Measurements from ENCODE around the gene PCOLCE2.
"Not testable (repeated sequence)": the region's sequence is repeated elsewhere in the genome, so short reads cannot be mapped to it uniquely, and the experiment has no call there.

Gene PCOLCE2

DNA sequence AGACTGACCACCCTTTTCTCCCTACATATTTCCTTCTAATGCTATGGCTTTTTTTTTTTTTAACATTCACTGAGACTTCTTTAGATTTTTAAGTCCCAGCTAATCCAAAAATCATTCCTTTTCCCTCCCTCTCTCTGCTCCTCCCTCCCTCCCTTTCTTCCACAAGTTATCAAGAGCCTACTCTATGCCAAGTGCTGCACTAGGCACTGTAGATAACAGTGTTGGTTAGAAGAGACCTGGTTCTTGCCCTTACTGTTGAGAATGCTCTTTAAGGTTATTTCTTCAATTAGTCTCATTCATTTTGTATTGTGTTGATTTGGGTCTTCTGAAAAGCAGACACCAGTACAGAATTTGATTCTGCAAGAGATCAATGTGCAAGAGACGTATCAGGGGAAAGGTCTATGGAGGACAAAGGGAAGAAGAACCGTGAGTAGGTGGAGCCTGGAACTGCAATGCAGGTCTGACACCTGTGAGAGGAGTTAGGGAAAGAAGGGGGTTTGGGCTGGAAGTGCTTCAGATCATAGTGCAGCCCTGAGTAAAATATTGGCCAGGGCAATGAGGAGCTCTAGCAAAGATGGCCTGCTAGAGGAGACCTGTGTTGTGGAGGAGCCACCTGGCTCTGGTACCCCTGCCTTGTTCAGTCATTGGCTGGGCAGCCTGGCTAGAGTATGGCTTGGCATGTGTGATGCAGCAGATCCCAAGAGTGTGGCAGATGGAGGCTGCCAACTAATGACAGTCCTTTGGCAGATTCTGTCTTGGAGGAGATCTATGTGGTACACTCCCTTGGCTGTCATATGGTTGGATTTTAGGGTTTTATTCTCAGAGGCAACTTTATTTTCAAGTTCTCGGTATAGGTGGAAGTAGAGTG, 9.7 kb upstream of the PCOLCE2 start:
- no peak for DNase-seq

DNA sequence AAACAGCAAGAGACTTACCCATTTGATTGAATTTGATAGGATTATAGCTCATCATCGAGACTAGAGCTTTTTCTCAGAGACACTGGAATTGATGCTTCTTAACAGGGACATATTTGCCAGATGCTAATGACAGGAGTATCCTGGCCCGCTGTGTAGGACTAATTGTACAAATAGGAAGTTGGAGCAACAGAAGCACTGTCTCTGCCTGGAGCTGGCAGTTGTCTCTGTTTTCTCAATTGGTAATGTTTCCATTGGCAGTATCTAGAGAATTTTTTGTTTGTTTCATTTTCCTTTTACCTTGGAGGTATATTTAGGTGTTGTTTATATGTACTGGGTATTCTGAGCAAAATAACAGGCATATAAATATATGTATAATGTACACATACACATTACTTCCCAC, 8.9 kb upstream of the PCOLCE2 start:
- DNase-seq = no peak

DNA sequence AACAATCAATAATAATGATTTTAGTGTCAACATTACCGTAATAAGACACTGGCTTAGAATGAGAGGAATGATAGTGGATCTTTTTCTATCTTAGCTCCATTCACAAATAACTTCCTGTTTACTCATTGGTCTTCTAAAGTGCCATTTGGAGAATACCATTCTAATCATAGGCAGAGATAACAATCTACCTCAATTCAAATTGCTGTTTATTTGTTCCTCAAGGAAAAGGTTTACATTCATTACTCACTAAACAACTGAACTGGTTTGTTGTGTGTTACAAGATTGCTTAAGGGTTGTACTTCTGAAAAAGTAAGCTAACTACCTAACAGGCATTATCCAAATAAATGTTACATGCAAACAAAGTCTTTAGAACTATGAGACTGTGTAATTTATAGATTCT, 8.1 kb upstream of the PCOLCE2 start:
- DNase-seq = no peak

DNA sequence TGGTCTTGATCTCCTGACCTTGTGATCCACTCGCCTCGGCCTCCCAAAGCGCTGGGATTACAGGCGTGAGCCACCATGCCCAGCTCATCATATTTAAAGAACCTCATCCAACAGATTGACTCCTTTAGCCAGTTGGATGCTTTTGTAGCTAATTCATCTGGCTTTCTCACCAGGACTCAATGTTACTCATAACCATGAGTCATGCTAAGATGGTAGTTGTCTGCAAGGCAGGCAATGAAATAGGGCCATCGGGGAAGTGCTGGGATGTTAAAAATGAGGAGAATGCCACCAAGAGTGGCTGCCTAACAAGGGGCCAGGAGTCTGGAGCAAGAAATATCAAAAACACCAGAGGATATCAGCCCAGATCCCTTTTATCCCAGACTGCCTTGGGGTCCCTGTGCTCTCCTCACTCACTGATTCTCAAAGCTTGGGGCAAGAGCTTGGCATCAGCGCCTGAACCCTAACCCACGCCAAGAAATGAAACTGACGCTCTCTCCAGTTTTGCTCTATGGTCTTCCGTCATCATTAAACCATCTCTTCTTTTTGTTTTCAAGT, 7.4 kb upstream of the PCOLCE2 start:
- no peak for DNase-seq

DNA sequence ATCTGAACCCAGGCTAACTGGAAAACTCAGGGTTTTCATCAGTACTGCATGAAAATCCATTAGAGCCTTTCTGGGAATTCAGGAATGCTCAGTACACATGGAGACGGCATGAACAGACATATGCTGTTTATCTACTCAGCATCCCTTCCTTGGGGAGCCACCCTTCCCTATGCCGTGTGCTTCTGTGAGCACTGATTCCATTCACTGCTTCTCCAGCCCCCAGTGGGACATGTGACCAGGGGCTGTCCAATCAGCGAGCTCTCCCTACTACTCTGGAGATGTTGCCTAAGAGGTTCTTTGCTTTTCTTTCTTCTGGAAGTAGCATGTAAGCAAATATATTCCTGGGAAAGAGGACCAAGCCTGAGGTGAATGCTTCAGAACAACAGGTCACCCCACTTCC, 5.6 kb upstream of the PCOLCE2 start:
- DNase-seq = no peak

DNA sequence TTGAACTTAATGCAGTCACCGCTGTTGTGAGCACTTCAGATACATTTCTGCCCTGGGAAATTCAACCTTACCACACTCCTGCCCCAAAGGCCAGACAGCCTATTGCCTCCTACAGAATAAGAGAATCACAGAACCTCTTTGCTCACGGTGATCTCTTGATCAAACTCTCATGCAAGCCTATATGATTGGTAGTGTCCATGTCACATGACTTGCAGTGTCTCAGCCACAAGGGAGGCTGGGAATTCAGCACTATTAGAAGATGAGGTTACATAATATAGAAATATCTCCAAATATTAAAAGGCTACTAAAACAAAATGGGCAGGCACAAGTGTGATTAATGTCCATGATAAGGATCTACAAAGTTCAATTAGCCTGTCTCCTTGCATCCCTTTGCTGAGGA, 3.8 kb upstream of the PCOLCE2 start:
- no peak for DNase-seq

DNA sequence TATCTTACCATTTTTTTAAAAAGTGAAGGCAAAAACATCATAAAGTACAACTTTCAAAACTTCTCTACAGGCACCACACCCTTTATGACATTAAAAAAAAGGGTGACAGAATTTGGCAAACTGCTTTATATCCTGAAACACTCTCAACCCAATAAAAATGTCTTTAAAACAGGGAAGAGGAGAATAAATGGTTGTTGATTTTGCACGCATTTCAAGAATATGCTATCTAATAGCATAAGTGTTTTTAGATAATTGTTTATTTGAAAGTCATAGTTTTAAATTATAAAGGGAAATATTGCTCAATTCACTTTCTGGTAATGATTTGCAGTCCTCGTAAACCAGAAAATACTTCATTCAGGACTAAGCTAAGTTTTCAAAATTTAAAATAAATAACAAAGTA, 1.7 kb upstream of the PCOLCE2 start:
- no peak for DNase-seq

DNA sequence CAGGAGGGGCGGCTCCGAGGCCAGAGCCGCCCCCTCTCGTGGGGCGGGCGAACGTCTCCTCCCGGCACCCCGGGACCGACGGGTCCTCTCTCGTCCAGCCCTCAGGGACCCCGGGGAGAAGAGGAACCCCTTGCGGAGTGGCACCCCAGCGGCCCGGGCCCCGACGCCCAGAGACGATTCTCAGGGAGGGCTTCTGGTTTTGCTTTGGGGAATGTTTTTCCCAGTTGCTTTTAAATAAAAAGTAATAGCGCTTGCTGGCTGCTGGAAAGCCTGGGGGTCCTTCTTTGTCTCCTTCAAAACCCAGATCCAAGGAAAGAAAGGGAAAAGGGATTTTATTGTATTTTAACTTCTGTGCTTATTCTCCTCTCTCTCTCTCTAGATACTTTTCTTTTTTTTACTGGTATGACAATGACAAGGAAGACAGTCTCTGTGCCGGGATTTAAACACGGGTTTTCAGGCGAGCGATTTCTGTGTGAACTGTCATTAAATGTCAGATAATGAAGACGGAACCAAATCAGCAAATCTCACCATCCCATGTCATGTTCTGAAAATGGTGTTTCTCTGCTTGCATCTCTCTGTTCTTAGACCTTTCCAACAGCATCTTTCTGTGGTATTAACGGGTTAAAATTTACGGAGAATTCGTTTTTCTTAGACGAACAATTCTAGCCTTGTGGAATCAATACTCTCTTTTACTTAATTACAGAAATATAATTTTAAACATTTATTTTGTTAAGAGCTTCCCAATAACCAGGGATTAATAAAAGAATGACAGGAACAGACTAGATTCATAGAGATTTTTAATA, 530 bp upstream of the PCOLCE2 start:
- DNase-seq = no peak

DNA sequence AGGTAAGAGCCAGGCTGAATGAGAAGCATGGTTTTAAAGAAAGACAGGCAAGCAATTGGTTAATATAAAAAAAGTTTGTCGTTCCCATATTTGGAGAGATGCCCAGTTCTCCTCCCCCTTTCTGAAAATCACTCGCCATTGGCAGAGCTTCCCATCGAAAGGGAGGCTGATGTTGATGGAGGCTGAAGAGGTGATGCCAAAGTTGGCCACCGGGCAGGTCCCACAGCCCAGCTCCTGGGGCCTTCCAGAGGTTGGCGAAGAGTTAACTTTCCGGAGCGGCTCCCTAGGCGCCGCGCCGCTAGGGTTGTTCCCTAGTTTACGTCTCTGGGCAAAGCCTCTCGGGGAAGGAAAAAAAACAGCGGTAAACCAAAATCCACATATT, 793 bp downstream of the PCOLCE2 start:
- DNase-seq = peak; percentile 43

DNA sequence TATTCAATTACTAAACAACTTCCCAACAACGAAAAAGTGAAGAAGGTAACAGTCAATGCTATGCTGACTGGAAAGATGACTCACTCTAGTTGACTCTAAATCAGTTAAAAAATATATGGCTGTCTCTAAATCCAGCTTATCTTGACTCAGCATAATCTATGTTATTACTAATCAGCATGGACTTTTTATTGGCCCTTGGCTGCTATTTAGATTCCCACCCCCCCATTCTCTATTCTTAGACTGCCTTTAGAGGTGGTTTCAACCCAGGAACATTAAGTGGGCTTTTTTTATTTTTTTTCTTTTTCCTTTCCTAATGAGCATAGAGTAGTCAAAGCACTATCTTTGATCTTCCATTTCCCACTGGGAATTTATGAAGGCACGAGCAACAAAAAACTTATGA, 1.9 kb downstream of the PCOLCE2 start:
- no peak for DNase-seq

DNA sequence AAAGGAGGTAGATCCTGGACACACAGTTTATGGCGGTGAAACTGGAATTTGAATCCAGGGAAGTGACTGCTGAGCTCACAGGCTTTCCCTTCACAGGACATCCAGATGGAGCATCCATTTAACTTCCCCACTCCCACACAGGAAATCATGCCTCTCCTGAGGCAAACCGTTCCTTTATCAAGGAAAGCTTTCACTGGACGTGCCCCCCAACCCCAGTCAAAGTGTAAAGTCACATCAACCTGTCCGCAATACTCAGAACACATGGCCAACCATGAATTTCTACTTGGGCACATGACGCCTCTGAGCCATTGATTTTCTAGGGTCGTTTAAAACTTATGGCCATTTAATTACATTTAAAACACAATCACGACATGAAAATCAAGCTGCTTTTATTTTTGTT, 2.9 kb downstream of the PCOLCE2 start:
- no peak for DNase-seq

DNA sequence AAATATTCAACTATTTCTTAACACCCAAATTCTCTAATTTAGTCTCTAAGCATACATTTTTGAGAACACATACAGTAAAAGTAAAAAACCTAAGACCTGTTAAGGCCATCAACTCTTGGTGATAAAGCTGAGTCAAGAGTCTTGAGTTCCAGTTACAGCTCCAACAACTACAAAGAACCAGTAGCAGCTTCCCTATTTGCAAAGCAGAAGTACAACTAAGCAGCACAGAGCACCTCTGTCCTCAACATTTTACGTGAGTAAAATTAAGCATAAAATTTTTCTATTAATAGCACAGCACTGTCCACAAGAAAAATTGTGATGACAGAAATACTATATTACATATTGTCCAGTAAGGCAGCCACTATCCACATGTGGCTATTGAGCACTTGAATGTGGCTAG, 4.4 kb downstream of the PCOLCE2 start:
- DNase-seq = no peak

DNA sequence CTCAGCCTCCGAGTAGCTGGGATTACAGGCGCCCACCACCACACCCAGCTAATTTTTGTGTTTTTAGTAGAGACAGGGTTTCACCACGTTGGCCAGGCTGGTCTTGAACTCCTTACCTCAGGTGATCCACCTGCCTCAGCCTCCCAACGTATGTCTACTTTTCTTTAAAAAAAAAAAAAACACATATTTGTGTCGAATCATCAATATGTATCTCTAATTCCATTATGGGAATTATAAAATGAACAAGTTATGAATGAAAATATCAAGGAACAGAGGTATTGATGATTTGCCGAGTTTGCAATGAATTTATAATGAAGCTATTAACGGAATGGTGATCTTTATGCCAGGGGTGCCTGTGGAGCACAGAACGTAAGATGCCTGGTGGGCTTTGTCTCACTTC, 5.3 kb downstream of the PCOLCE2 start:
- not testable (repeated sequence) for DNase-seq

DNA sequence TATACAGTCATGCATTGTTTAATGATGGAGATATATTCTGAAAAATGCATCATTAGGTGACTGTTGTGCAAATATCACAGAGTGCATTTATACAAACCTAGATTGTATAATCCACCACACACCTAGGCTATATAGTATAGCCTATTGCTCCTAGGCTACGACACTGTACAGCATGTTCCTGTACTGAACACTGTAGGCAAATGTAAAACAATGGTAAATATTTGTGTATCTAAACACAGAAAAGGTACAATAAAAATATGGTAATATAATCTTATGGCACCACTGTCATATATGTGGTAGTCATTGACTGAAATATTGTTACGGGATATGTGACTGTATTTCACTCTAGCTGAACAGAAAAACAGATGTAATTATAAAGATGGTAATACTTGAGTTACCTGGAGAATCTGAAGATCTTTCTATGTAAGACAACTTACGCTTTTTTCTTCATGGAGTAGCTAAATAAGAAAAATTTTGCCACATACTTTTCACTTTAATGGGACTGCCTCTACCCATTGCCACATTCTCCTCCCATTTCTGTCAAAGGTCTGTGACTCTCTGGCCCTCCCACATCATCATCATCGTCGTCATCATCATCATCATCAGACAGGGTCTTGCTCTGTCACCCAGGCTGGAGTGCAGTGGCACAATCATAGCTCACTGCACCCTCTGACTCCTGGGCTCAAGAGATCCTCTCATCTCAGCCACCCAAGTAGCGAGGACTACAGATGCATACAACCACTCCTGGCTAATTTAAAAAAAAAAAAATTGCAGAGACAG, 7.2 kb downstream of the PCOLCE2 start:
- no peak for DNase-seq

DNA sequence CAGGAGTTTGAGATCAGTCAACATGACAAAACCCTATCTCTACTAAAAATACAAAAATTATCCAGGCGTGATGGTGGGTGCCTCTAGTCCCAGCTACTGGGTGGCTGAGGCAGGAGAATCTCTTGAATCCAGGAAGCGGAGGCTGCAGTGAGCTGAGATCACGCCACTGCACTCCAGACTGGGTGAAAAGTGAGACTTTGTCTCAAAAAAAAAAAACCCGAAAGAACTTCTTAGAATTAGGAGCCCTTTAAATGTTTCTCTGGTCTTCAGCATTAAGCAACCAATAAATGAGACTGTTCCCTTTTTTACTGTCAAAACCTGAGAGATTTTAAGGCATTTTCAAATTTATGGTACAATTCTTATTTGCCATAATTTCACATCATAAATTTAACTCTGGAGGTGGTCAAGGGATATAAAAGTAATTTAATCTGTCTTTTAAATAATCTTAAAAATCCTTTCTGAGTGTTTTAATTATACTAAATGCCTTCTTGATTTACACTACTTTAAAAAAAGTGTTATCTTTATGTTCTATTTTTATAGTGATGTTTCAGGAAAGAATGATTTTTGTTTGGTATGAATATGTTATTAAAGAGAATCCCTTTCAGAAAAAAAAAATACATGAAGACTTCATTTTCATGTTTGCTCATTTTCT, 10.1 kb downstream of the PCOLCE2 start:
- no peak for DNase-seq

DNA sequence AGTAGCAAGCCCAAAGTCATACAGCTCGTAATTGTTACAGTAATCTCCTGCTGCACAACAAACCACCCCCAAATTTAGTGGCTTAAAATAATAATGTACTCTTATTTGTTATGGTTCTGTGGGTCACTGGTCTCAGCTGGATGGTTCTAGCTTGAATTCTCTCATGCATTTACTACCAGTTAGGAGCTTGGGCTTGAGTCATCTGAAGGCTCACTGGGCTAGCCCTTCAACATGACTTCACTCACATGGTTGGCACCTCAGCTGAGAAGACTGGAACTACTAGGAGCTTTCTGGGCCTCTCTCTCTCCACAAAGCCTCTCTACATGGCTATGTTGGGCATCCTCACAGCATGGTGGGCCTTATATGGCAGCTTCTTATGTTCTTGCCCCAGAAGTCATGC, 12.5 kb downstream of the PCOLCE2 start:
- no peak for DNase-seq

DNA sequence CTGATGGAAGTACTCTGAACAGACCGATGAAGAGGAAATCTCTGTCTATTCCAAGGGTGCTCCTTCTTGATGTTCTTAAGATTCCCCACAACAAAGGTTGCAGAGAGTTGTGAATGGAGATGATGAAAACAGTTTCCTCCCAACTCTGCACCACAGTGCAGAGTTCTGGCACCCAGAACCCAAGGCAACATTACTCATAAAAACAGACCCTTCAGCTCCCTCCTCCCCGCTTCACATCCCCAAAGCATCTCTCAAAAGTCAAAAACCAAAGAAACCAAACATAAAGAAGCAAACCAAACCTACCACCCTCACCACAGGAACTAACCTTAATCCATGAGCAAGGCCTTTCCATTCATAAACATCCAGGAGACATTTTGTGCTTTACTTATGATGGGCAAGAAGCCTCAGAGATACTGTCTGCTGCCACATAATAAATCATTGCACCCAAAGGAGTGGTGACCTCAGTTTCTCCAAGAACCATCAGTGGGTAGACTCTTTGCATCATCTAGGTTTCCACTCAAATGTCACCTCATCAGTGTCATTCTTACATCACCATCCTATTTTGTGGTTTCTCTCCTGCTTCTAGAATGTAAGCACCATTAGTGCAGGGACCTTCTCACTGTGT, 13.2 kb downstream of the PCOLCE2 start:
- no peak for DNase-seq

DNA sequence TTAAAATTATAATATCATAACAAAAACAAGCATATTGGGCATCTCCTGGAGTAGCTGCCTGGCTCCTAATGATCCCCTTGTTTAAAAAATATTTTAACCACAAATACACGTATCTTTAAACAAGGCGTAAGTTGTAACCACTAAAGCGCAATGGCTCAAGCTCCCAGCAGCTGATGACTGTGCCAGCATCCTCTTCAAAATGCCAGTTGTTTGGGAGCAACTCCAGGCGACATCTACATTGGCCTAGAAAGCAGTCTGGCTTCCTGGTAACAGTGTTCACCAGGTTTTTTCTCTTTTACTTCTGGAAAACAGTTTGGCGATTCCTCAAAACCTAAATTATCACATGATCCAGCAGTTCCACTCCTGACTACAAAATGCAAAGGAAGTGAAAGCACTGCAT, 13.8 kb downstream of the PCOLCE2 start:
- no peak for DNase-seq

DNA sequence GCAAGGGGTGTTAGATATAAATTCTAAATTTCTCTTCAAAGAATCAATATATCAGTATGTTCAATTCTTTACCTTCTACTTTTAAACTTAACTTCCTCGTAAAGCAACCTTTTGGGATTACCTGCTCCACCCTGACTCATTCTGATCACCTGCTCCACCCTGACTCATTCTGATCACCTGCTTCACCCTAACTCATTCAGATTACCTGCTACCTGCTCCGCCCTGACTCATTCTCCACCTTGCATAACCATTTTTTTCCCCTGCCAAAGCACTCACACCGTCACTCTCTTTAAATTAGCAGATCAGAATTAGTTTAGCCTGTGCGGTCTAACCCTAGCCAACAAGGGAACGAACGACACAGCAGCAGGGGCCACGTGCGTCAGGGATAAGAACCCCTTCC, 20.5 kb downstream of the PCOLCE2 start:
- not testable (repeated sequence) for DNase-seq

DNA sequence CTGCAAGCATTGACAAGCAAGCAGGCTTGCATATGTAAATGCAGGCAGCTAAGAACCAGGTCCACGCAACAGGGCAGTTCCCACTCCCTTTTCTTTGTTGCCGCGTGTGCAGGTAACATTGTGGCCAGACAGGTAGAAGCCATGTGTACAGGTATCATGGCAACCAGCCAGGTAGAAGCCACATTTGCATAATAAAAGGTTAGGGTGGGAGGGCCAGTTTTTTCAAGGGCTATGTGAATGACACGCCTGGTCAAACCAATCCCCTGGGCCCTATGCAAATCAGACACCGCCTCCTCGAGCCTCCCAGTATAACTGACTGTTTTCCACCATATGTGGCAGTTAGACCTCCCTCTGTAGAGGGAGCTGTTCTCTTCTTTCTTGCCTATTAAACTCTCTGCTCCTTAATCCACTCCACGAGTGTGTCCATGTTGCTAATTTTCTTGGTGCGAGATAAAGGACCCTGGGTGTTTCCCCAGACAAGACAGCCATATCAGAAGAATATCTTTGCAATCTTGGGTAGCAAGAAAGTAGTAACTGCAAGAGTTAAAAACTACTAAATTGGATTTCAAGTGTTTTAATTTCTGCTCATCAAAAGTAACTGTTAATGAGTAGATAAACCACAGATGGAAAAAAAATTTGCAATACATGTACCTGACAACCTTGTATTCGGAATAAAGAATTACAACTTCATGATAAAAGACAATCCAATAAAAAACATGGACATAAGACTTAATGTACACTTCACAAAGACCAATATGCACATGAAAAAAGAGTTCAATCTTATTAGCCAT, 21.8 kb downstream of the PCOLCE2 start:
- peak; percentile 17 for DNase-seq

All from NCI-H345 (cell line).